AG04449 (cell line): Measurements from ENCODE around the gene FERMT3.

Experiments used
- CTCF ChIA-PET: fragments of 350-600 bp; formaldehyde crosslinking; extraction: SDS; loops from one replicate; lab custom pipeline; 2021; ENCODE audit warnings: antibody characterized with exemption; lab: Yijun Ruan, JAX
- POLR2A ChIA-PET: fragments of 400-600, 350-600 bp; formaldehyde crosslinking; extraction: SDS; loops from one replicate; lab custom pipeline; 2020; ENCODE audit warnings: antibody characterized with exemption, inconsistent platforms; lab: Yijun Ruan, JAX
- DNase-seq: peaks from one replicate; pipeline ENCODE4 v3.0.0-alpha.2; 2010; ENCODE audit warnings: low read depth, low spot score
- H3K4me3 ChIP-seq: 2 replicates; pipeline ENCODE4 v1.5.1; 2011; ENCODE audit warnings: low read depth, mild to moderate bottlenecking, control low read depth, low read length
- CTCF ChIP-seq: IDR thresholded peaks from one replicate; pipeline ENCODE4 v1.5.1; 2011; ENCODE audit warnings: mild to moderate bottlenecking, moderate library complexity, low read length, control low read depth, inconsistent platforms; ENCODE audit not compliant: insufficient read depth; ENCODE audit errors: missing control alignments

The FERMT3 gene

DNA sequence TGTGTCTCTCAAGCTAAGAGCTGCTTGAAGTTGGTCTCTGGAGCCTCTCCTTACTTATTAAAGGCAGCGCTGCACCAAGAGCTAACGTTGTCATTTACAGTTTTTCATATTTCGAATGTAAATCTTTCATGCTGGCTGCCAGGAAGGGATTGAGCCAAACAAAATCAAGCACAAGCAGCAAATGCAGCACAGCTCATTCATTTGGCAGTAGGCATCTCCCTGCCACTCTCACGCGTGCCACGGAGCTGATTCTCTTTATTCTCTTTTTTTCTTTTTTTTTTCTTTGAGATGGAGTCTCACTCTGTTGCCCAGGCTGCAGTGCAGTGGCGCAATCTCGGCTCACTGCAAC is 26.4 kb downstream of the FERMT3 start:
- no peak overlapping the region for H3K4me3 ChIP-seq
- TF ChIP-seq CTCF = no peak
- POLR2A ChIA-PET = interaction anchor here (0.6 to 1.1 kb wide), 2 partner anchors 13 to 177 kb away, joined by 3 to 5 read pairs; no protein-coding TSS in a partner anchor
- CTCF ChIA-PET = interaction anchor here (0.9 to 2.0 kb wide), 4 partner anchors 8 to 29 kb away, joined by 3 to 12 read pairs (median 4); partner anchors contain the start of genes FERMT3, FKBP2 and PLCB3
- no peak for DNase-seq

DNA sequence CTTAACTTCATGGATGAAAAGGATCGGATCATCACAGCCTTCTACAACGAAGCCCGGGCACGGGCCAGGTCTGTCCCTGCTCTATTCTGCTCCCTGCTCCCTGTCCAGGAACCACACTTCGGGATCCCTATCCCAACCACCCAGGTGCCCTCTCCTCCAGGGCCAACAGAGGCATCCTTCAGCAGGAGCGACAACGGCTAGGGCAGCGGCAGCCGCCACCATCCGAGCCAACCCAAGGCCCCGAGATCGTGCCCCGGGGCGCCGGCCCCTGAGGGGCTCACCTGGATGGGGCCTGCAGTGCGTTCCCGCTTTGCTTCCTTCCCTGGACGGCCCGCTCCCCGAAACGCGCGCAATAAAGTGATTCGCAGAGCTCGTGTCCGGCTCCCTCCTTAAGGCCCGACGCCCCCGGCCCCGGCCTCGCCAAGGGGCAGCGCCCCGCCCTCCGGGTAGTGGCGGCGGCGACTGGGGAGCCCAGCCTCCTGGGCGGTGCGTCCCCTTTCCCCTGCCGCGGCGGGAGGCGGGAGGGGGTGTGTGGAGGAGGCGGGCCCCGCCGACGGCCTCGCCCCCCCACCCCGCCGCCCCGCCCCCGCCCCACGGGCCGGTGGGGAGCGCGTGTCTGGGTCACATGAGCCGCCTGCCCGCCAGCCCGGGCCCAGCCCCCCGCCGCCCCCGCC is 27.5 kb downstream of the FERMT3 start, which contains the start of gene VEGFB:
Gene VEGFB, plus strand, starts transcription at position 672 of the 674 bp plus-strand sequence. CDS start 250 bp downstream, outside the sequence.
- no peak for TF ChIP-seq CTCF
- peak within 1 kb of the TSS; percentile 66 for H3K4me3 ChIP-seq
- POLR2A ChIA-PET = no interaction called here
- CTCF ChIA-PET = interaction anchor here (1.4 kb wide), 1 partner anchor 30 kb away, joined by 5 read pairs; no protein-coding TSS in a partner anchor
- DNase-seq = no peak

DNA sequence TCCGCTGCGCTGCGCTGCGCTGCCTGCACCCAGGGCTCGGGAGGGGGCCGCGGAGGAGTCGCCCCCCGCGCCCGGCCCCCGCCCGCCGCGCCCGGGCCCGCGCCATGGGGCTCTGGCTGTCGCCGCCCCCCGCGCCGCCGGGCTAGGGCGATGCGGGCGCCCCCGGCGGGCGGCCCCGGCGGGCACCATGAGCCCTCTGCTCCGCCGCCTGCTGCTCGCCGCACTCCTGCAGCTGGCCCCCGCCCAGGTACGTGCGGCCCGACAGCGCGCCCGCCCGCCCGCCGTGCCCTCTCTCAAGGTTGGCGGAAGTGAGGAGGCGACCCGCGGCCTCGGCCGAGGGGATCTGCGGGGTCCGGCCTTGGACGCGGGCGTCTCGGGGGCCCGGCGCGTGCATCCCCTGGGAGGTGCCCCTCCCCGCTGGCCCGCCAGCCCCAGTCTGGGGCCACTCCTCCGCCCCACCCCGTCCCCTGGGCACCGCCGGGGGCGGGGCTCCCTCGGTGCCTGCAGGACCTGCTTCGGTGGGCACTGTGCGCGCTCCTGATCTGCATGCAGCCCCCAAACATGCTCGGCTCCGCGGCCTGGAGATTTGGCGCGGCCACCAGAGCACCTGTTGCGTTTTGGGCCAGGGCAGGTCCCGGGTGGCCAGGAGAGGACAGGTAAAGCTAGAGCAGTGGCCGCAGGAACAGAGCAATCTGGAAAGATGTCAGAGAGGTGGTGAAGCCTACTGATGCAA is 28.3 kb downstream of the FERMT3 start:
- POLR2A ChIA-PET = no interaction called here
- CTCF ChIA-PET = interaction anchor here (1.0 kb wide), 1 partner anchor 31 kb away, joined by 4 read pairs; no protein-coding TSS in a partner anchor
- peak overlapping the region; percentile 66 for H3K4me3 ChIP-seq
- TF ChIP-seq CTCF = no peak
- DNase-seq = no peak

GRCh38 chr11:64235437-64236161 is 29.1 kb downstream of the FERMT3 start:
- CTCF ChIA-PET = interaction anchor here (1.0 to 3.8 kb wide), 5 partner anchors 10 to 68 kb away, joined by 3 to 25 read pairs (median 4); partner anchors contain the start of gene PLCB3
- DNase-seq = no peak
- POLR2A ChIA-PET = interaction anchor here (0.7 to 0.9 kb wide), 2 partner anchors 11 to 88 kb away, joined by 3 read pairs; no protein-coding TSS in a partner anchor

GRCh38 chr11:64237484-64237951 is 31.0 kb downstream of the FERMT3 start:
- DNase-seq = no peak
- CTCF ChIA-PET = interaction anchor here (1.0 to 3.8 kb wide), 5 partner anchors 14 to 118 kb away, joined by 3 to 25 read pairs (median 4); partner anchors contain the start of gene PLCB3
- no peak for TF ChIP-seq CTCF
- POLR2A ChIA-PET = interaction anchor here (0.7 kb wide), 2 partner anchors 8 to 9 kb away, joined by 3 to 4 read pairs; partner anchors contain the start of gene PPP1R14B
- H3K4me3 ChIP-seq = no peak overlapping the region

More at GRCh38 chr11:64235437-64236161, 29.1 kb downstream of the FERMT3 start:
- TF ChIP-seq CTCF = no peak
- peak overlapping the region; percentile 66 for H3K4me3 ChIP-seq
